CD4-positive, alpha-beta T cell treated with Interleukin-1 beta for 1 hour (primary cell): ENCODE data around the gene ACTR3.

Experiments
- DNase-seq, 2 donors: peaks; one replicate each; pipeline ENCODE4 v3.0.0-alpha.2; 2020 to 2022

ACTR3 gene

DNA sequence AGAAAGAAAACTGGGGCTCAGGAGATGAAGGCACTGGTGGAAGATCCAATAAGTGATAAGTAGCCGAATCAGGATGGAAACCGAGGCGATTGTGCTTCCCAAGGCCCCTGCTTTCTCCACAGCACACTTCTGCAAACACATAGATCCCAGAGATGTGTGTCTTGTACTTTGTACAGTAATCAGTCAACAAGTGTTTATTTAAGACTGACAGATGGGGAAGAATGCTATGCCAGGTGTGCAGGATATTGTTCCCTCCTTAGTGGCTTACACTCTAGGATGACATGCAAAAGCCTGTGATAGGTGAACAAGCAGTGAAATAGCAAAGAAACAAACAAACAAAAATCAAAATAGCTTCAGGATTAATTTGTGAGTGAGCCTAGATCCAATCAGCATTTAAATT, 116.6 kb downstream of the ACTR3 start:
- no peak for DNase-seq

DNA sequence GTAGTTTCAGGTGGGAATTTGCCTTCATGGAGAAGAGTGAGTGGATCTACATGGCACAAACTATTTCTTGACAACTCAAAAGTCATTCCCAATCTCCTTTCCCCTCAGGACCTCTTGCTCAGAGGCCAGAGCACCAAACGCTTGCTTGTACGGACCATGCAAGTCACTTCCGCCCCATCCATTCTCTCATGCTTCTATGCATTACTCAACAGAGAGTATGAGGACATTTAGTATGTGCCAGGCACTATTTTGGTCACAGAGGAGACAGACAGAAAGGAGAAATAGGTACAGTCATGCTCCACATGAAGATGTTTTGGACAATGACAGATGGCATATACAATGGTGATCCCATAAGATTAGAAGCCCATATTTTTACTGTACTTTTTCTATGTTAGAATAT, 117.5 kb downstream of the ACTR3 start:
- DNase-seq, result no peak

DNA sequence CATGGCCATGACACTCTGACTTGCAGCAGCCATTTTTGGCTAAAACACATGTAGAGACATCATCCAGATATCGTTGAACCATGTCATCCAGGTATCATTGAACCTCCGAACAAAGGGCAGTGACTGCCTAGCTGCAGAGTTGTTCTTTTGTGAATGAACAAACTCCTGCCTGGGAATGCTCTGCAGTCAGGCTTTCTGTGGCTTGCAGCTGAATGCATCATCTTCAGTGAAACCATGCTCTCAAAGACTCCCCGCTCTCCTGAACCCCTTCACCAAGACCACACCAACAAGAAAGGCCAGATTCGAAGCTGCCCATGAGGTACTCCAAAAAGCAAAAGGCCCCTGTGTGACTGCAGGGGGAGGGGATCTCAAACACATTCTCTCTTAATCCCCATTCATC, 118.8 kb downstream of the ACTR3 start:
- DNase-seq, result no peak

DNA sequence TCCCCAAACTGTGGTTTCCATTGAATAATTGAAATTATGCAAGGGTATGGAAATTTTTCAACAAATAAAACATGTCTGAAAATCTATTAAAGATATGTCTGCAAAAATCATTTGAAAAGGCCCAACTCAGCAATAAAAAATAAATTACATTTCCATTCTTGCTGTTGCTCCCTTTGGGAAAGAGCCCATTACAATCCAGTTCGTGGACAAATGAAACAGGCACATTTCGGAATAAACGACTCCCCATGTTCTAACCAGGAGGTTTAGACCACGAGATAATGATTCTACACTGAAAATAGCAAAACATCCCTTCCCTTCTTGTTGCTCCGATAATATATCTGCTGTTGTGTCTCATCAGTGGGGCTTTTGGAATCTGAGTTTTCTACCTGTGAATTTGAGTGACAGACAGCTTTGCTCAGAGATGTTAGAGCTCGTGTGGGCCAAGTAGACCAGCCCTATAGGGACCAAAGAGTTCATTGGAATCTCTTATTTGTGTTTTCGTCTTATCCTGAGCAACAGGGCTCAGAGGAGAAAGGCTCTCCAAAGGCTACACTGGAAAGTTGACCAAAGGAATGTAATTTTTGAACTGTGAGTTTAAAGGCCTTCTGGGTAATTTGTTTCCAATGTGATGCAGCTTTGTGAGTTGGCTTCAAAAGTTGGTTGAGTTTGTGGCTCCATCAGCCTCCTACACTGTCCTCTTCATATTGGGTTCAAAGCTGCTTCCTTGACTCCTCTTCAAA, 119.5 kb downstream of the ACTR3 start:
- DNase-seq, result no peak

DNA sequence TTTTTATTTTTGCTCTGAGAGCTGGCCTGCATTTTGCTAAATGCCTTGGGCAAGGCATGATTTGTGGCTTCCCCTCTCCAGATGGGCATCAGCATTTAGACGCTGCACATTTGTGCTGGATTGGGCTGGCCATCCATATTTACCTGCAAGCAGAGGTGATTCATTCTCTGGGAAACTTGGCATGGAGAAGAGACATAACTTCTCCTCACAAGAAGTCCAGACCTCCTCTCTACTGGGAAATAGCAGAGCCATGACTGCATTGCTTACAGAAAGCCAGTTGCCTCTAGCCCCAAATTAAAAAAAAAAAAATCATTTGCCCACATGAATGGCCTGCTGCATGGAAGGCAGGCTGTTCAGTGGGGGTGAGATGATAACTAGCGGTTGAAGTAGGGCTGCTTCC, 120.1 kb downstream of the ACTR3 start:
- DNase-seq, result no peak

DNA sequence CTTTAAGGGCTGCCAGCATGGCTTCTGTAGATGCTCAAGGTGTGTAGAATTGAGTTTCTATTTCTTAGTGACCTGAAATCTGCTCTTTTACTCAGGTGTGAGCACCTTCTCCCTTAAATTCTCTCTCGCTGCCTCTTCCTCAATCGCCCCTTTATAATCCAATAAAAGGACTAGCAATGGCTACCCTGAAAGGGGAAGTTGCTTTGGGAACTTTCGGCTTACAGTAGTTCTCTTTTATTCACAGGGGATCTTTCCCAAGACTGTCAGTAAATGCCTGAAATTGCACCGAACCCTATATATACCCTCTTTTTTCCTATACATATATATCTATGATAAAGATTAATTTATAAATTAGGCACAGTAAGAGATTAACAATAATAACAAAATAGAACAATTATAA, 121.8 kb downstream of the ACTR3 start:
- no peak for DNase-seq
